Cardiac fibroblast (primary cell): ENCODE measurements around the gene PLEKHG7.

ENCODE experiments used
- DNase-seq, 2 donors: peaks; one replicate each; pipeline versions ENCODE4 v3.0.0 to v3.0.0-alpha.2; 2010; ENCODE audit warnings: low read depth in 2 of 2
- H3K4me3 ChIP-seq, 2 donors: replicated peaks in 1 of 2; 1 replicate in 1 of 2; 2 replicates in 1 of 2; pipeline ENCODE4 v1.5.1; 2011; ENCODE audit warnings: low read depth in 2 of 2, low read length in 2 of 2, mild to moderate bottlenecking in 2 of 2, moderate library complexity in 1 of 2
- TF ChIP-seq, protein P1 (sequence below): IDR thresholded peaks from one replicate; pipeline ENCODE4 v1.5.1; 2011; ENCODE audit warnings: low read depth, mild to moderate bottlenecking, low read length, inconsistent platforms

PLEKHG7 gene

DNA sequence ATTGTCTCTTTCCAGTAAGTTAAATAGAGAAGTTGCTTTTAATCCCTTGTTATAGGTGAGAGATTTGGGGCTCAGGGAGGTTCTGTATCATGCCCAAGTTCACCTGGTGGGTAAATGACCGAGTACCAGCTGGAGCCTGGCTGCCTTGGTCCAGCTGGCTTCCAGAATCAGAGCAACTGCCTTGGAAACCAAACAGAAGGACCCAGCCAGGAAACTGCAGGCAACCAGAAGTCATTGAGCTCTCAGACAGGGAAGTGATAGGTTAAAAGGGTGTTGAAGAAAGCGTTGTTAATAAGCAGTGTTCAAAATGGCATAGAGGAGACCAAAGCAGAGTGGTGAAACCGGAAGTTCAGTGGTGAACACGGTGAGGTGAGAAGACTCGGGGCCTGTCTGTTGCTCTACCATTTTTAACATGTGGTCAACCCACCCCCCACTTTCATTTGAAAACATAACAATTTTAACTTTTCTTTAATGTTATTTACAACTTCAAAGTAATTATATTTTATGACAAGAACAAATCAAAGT is 54.9 kb downstream of the PLEKHG7 start:
- DNase-seq, result no peak

DNA sequence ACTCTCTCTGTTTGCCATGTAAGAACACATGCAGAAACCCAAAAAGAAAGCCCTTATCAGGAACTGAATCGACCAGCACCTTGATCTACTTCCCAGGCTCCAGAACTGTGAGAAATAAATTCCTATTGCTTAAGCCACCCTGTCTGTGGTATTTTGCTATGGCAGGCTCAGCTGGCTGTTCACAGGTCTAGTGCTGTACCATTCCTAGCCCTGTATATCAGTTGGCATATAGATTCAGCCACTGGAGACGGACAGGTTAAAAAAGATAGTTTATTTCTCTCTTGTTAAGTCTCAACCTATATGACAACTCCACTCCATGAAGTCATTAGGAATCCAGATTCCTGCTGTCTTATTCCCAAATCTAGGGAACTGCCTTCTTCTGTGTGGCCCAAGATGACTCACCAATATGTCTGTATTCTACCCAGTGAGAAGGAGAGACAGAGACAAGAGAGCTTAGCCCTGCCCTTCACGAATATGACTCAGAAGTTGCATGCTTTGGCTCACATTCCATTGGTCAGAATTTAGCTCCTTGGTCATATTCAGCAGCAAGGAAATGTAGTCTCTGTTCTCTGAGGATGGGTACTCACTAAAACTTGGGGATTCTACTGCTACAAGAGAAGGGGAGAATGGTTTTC is 57.0 kb downstream of the PLEKHG7 start:
- DNase-seq, result peak; percentile 82 to 97
- no peak overlapping the region for H3K4me3 ChIP-seq
- TF ChIP-seq, protein P1, sequence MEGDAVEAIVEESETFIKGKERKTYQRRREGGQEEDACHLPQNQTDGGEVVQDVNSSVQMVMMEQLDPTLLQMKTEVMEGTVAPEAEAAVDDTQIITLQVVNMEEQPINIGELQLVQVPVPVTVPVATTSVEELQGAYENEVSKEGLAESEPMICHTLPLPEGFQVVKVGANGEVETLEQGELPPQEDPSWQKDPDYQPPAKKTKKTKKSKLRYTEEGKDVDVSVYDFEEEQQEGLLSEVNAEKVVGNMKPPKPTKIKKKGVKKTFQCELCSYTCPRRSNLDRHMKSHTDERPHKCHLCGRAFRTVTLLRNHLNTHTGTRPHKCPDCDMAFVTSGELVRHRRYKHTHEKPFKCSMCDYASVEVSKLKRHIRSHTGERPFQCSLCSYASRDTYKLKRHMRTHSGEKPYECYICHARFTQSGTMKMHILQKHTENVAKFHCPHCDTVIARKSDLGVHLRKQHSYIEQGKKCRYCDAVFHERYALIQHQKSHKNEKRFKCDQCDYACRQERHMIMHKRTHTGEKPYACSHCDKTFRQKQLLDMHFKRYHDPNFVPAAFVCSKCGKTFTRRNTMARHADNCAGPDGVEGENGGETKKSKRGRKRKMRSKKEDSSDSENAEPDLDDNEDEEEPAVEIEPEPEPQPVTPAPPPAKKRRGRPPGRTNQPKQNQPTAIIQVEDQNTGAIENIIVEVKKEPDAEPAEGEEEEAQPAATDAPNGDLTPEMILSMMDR, result no peak

More for the DNA sequence above, 54.9 kb downstream of the PLEKHG7 start:
- TF ChIP-seq, protein P1, result no peak
- H3K4me3 ChIP-seq, result no peak overlapping the region

DNA sequence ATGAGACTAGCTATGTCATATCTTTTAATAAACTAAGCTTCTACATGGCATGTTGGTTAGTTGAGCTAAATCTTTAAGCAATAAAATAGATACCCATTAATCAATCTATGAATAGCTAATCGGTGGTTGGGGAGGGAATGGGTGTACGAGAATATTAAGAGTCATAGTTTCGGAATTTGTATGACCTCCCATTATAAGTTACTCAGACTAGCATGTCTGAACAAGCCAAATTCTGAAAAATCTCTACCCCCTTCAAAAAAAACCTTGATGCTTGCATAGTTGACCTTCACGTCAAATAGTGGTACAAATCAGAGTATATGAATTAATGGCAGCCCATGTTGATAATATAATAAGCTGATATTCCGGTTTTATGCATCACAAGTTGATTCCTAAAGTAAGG is 60.0 kb downstream of the PLEKHG7 start:
- DNase-seq, result no peak
- H3K4me3 ChIP-seq, result no peak overlapping the region
- TF ChIP-seq, protein P1, result no peak

DNA sequence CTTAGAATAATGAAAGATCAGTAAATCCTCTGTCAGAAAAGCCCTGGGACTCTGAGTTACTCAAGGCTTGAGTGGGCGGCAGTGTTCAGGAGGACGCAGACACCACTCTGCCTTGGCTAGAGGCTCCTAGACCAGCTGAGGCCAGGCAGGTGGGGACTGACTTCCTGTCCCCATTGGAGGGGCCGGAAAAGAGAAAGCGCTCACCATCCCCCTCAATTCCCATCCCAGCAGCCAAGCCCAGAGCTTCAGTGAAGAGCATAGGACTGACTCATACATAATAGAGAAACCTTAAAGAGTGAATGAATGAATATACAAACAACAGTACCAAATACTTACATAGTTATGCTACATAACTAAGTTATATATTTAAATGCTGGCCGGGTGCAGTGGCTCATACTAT is 62.0 kb downstream of the PLEKHG7 start:
- DNase-seq, result peak in 1 of 2 donors; percentile 47
- no peak overlapping the region for H3K4me3 ChIP-seq
- TF ChIP-seq, protein P1, result no peak

DNA sequence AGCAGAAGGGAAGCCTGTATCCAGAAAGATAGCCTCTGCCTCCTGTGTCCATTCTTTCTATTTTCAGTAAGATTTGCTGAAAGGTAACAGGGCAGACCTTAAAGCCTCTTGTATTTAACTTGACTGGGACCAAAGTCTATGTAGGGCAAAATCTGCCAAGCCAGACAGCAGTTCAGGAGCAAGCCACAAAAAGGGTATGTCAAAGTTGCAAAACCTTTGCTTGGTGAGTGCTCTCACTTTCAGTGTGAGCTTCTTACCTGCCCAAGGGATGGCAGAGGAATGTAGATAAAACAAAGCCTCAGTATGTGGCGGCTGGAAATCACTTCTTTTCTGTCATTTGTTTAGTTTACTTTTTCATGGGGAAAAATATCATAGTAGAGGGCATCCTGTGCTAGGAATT is 63.1 kb downstream of the PLEKHG7 start:
- no peak for DNase-seq
- H3K4me3 ChIP-seq, result no peak overlapping the region
- TF ChIP-seq, protein P1, result no peak

DNA sequence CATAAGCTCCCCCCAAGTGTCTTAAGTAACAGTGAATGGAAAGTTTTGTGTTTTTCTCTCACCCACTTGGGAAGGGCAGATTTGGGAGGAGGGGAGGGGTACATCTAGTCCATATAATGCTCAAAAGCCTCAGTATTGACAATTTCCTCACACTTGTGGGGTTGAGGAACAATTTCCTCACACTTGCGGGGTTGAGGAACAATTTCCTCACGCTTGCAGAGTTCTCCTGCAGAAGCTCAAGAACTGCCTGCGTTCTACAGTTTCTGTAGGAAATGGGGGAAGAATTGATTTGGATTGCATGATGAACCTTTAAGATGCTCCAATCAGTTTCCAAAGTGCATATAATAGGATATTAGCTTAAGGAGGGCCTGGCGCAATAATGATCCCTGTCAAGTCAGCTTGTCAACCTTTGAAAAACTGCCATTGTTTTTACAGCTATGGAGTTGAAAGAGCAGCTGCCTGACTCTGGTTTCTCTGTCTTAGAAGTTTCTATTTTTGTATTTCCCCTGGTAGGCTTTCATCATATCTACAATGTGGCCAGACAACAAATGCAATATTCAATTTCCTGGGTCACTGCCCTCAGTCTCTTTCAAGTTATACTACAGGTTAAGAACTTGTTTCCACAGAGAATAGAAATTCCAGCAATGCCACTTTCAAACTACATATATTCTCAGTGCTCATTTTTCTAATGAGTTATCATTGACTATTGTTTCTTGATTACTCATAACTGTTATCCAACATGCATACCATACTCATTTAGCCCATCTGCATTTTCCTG is 66.5 kb downstream of the PLEKHG7 start:
- H3K4me3 ChIP-seq, result no peak overlapping the region
- DNase-seq, result peak; percentile 29 to 47
- TF ChIP-seq, protein P1, result no peak
